Ramos (cell line): Measurements from ENCODE around the gene NR3C1.

ENCODE experiments used
- in situ Hi-C: fragments of 300-500 bp; cut with MboI; formaldehyde crosslinking; loops from one replicate; pipeline ENCODE4 v1.14.3; 2022; ENCODE audit warnings: low sequenced_read_pairs; ENCODE audit not compliant: unreplicated experiment

Gene NR3C1

GRCh38 chr5:143401227-143402016 lies 2.1 kb downstream of the NR3C1 start:
- in situ Hi-C loops: loop anchor here (25.0 kb wide), 2 partner anchors 389 to 411 kb away; partner anchors contain the start of gene HMHB1

GRCh38 chr5:143400541-143401226 lies 2.8 kb downstream of the NR3C1 start:
- in situ Hi-C loops: loop anchor here (25.0 kb wide), 2 partner anchors 388 to 412 kb away; partner anchors contain the start of gene HMHB1

DNA sequence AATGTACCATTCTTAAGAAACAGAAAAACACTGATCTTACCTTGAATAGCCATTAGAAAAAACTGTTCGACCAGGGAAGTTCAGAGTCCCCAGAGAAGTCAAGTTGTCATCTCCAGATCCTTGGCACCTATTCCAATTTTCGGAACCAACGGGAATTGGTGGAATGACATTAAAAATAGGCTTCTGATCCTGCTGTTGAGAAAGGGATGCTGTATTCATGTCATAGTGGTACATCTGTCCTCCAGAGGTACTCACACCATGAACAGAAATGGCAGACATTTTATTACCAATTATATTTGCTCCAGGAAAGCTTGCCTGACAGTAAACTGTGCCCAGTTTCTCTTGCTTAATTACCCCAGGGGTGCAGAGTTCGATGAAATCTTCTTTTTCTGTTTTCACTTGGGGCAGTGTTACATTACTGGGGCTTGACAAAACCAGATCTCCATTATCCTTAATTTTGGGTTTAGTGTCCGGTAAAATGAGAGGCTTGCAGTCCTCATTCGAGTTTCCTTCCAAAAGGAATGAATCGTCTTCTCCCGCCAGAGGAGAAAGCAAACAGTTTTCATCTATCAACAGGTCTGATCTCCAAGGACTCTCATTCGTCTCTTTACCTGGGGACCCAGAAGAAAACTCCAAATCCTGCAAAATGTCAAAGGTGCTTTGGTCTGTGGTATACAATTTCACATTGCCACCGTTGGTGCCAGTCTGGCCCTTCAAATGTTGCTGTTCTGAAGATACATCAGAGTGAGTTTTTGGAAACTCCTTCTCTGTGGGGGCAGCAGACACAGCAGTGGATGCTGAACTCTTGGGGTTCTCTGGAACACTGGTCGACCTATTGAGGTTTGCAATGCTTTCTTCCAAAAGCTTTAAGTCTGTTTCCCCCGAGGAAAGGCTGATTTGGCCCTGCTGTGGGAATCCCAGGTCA lies 3.6 kb downstream of the NR3C1 start:
- in situ Hi-C loops: loop anchor here (25.0 kb wide), 2 partner anchors 388 to 412 kb away; partner anchors contain the start of gene HMHB1

DNA sequence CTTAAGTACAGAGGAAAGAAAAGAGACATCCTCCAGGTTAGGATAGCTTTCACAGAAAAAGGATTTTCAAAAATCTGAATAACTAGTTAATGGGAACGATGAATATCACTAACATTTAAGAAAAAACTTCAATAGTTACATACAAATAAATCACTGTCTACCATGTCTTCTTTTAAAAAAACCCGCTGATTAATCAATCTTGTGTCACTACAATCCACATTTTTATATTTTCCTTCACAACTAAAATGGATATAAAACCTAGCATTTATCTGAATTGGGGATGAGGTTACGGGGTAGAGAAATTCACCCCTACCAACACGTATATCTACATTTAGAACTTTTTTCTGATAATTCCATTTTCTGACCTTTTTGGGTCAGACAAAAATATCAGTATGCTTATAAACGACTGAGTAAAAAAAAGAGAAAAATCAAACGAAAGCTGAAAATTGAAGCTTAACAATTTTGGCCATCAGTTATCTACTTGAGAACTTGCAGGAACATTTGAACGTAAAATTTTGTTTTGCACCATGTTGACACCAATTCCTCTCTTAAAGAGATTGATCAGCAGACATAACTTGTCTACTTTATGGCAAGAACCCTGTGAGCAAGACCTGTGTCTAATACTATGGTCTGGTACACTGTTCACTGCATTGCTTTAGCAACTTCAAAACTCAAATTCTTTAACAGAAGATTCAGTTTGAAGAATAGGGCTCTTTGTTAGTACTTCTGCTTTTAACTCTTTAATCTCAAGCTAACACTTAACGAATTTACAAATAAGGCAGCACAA lies 4.8 kb downstream of the NR3C1 start:
- in situ Hi-C loops: no loop called here

DNA sequence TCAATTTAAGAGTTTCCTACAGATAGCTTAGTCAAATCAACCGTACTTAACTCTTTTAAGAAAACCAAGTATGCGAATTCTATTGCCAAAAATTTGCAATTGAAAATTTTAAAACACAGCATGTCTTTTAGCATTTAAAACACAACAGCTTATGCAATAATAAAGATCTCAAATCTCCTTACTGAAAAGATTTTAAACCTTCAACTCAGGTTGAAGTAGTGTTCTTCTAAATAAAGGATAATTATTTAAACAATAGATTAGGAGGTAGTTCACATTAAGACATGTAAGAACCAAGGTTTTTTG lies 5.5 kb downstream of the NR3C1 start:
- in situ Hi-C loops: no loop called here

GRCh38 chr5:143397302-143398052 lies 6.0 kb downstream of the NR3C1 start:
- in situ Hi-C loops: no loop called here

GRCh38 chr5:143396353-143396940 lies 7.0 kb downstream of the NR3C1 start:
- in situ Hi-C loops: no loop called here

DNA sequence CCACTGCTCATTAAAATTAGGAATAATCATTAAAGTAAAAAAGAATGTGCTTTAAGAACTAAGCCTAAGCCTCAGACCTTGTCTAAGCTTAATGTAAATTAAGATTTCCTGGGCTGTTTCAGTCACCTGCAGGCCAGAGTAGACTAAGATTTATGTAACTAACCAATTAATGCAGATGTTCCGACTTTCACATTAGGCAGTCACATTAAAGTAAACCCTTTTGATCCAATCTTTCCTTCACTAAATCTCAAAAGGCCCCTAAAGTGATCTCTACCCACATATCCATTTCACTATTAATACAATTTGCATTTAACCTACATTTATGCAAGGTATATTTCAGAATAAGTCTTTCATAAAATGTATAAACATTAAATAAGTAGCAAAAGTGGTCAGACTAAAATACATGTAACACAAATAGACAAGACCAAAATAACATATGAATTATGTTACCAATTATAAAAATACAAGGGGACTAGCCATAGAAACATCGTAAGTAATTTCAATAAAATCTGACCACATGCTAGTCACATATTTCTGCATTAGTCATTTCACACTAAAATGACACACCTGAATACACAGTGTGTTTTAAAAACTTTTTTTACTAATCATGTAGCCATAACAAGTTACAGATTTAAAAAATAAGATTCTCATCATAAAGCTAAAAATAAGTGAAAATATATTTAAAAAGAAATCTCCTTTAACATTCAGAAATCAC lies 7.7 kb downstream of the NR3C1 start:
- in situ Hi-C loops: no loop called here

DNA sequence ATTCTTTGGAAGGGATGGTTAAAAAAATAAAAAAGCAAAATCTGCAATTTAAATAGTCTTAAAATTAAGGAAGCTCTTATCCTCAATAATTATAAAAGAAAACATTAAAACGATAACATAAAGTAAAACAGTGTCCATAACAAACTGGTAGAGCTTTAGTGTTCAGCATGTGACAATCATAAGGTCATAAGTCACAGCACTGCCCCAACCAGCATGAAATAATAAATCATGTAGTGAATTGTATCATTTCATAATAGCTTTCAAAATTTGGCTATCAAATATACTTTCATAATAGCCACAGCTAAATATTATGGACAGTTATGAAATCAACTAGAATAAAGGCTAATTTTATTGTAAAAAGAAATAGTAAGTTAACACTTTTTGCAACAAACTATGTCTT lies 10.0 kb downstream of the NR3C1 start:
- in situ Hi-C loops: no loop called here

DNA sequence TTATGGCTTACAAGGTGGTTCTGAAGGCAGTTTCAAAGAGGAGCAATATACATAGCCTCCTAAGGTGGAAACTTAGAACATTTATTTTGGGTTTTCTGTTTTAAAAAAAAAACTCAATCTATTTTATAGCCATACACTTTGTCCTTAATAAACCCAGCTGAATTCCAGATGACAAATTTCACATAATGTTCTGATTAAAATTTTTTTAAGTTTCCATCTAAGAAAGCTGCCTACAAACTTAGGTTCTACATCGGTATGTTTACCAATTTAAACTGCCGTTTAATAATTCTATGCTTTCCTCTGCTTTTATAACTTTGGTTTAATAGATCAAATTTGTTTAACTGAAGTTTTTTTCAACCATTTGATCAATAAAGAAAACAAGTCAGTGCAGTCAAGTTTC lies 12.5 kb downstream of the NR3C1 start:
- in situ Hi-C loops: no loop called here

DNA sequence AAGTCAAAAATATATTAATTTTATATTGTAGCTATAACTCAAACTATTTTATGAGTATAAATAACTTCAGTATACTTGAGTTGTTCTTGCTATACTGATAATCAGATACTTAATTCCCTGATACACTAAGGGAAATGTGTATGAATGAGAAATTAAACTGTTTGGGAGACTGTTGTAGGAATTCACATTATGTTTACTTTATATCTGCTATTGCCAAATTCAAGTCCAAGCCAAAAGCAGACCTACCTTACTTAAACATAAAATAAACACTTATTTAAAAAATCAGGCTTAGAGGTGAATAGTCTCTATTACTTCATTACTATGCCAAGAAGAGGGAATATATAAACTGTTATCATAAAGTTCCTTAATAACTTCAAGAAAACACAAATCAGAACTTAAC lies 13.2 kb downstream of the NR3C1 start:
- in situ Hi-C loops: no loop called here

DNA sequence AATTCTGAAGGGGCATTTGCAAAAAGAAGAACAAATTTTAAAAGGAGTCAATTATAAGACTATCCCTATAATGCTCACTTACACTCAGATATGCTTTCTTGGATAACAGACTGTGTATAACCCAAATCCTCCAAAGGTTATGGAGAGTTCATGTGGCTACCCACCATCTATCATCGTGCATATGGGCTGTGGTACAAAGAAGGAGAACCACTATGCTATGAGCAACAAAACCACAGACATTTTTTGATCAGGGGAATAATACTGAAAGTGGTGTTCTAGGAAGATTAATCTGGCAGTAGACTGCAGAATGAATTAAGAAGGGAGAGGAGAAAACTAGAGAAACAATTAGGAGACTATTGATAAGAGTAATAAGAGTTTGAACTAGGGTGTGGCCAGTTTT lies 16.8 kb downstream of the NR3C1 start:
- in situ Hi-C loops: no loop called here

- in situ Hi-C loops: no loop called here
Measured at GRCh38 chr5:143384865-143385657, 18.4 kb downstream of the NR3C1 start.

DNA sequence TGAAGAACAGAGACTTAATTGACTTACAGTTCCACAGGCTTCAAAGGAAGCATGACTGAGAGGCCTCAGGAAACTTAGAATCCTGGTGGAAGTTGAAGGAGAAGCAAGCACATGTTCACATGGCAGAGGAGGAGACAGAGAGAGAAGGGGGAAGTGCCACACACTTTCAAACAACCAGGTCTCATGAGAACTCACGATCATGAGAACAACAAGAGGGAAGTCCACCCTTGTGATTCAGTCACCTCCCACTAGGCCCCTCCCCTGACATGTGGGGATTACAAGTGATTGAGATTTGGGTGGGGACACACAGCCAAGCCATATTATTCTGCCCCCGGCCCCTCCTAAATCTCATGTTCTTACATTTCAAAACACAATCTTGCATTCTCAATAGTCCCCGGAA lies 19.5 kb downstream of the NR3C1 start:
- in situ Hi-C loops: no loop called here

DNA sequence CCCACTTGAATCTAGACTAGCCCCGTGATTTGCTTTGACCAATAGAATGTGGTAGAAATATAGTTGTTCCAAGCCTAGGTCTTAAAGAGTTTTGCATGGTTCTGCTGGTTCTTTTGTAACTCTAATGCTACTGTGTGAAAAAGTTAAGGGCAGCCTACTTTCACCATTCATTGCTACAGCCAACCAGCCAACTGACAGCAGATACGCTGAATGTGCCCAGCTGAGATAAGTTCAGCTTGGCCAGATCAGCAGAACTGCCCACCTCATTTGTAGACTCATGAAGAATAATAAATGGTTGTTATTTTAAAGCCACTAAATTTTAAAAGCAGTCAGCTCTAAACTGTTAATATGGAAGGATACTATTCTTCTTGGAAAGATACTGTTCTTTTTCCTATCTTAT lies 23.9 kb downstream of the NR3C1 start:
- in situ Hi-C loops: no loop called here

DNA sequence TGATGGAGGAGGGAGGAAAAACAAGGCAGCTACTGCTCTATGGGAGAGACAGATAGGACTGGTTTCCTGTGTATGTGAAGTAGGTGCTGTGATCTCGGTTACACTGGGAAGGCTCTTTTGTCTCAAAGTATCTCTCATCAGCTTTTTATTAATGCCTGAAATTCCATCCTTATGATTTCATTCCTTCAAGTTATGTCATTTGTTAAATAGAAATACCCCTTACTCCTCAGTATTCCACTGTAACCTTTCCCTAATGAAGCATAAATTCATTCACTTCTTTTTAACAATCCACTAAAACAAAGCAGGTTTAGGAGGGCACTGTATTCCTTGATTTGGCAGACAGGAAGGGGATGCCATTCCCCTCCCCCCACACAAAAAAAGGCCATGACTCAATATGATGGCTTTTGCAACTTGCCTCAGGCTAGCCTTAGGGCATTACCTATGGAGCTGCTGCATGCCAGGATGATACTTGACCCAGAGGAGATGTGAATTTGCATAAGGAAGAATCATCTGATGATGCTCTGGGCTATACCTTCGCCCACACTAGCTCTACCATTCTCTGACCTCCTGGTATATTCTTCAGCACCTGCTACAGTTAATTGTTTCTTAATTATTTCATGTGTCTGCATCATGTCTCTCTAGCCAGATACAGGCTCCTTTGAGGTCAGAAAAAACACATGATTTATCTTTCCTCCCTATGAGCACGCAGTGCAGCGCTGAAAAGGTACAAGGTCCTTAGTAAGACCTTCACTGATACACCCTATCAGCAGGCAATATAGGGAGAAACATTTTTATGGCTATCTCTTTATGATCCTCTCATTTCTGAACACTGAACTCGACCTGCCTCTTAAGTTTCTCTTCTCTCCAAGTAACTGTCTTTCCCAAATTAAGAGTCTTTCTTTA lies 26.3 kb downstream of the NR3C1 start:
- in situ Hi-C loops: no loop called here
